Colonic mucosa (tissue), 4 donors: ENCODE results near the gene CCDC8. TPM values are rescaled to one million over a fixed set of nuclear protein-coding genes. Genes with fewer than 3 reads are reported as not detected.
"Not testable (repeated sequence)": the region's sequence is repeated elsewhere in the genome, so short reads cannot be mapped to it uniquely, and the experiment has no call there.

Experiments
- DNase-seq: peaks from one replicate; pipeline ENCODE4 v3.0.0-alpha.2; 2020
- H3K27ac ChIP-seq: fragments of 200-600 bp; one replicate; pipeline ENCODE4 v1.8.0; 2021
- H3K27me3 ChIP-seq: fragments of 200-600 bp; one replicate; pipeline ENCODE4 v1.8.0; 2021
- H3K36me3 ChIP-seq: fragments of 200-600 bp; one replicate; pipeline ENCODE4 v1.8.0; 2021
- H3K4me1 ChIP-seq: fragments of 200-600 bp; one replicate; pipeline ENCODE4 v1.8.0; 2021; ENCODE audit warnings: mild to moderate bottlenecking
- H3K4me3 ChIP-seq: fragments of 200-600 bp; one replicate; pipeline ENCODE4 v1.8.0; 2021
- H3K9ac ChIP-seq, 2 donors: one replicate each; pipeline ENCODE4 v1.7.0; 2013; ENCODE audit warnings: control low read depth in 2 of 2, low read depth in 2 of 2, low read length in 2 of 2
- H3K9me3 ChIP-seq: fragments of 200-600 bp; one replicate; pipeline ENCODE4 v1.8.0; 2021
- intact Hi-C: fragments of 100-400 bp; cut with DNase I; formaldehyde crosslinking; loops from one replicate; pipeline ENCODE4 v1.14.1; 2022
- total RNA-seq, 2 donors: library from RNA; stranded (reverse); fragmentation: NEBNext Ultra II Directional in 1 of 2; extraction: Animal tissue kit (Norgen Biotek cat#: 25700) in 1 of 2; gene quantifications; one replicate each; pipeline ENCODE4 v1.2.1, GENCODE V29; 2021
- TF ChIP-seq, protein P1 (sequence below): fragments of 200-600 bp; IDR thresholded peaks from one replicate; pipeline ENCODE4 v1.8.0; 2022; ENCODE audit warnings: antibody characterized with exemption, mild to moderate bottlenecking
- donor health status: healthy.
- donor health status: DM: no; HTN: no; CAD: no.
- donor health status: DM: no; HTN: no; CAD: no.

CCDC8 gene
- total RNA-seq, 2 donors from 2014 or later = 0.99 to 1.1 TPM

- no peaks in the 10 kb centered on the region for H3K9me3 ChIP-seq
- TF ChIP-seq, protein P1, sequence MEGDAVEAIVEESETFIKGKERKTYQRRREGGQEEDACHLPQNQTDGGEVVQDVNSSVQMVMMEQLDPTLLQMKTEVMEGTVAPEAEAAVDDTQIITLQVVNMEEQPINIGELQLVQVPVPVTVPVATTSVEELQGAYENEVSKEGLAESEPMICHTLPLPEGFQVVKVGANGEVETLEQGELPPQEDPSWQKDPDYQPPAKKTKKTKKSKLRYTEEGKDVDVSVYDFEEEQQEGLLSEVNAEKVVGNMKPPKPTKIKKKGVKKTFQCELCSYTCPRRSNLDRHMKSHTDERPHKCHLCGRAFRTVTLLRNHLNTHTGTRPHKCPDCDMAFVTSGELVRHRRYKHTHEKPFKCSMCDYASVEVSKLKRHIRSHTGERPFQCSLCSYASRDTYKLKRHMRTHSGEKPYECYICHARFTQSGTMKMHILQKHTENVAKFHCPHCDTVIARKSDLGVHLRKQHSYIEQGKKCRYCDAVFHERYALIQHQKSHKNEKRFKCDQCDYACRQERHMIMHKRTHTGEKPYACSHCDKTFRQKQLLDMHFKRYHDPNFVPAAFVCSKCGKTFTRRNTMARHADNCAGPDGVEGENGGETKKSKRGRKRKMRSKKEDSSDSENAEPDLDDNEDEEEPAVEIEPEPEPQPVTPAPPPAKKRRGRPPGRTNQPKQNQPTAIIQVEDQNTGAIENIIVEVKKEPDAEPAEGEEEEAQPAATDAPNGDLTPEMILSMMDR = no peak
- intact Hi-C loops = no loop called here
- no peaks in the 10 kb centered on the region for H3K27me3 ChIP-seq
- no peak overlapping the region for H3K27ac ChIP-seq
- H3K4me1 ChIP-seq = no peaks in the 10 kb centered on the region
- no peak for DNase-seq
- no peak overlapping the region for H3K4me3 ChIP-seq
- no peaks in the 10 kb centered on the region for H3K36me3 ChIP-seq
- no peak overlapping the region for H3K9ac ChIP-seq
These were observed 28.5 kb upstream of the CCDC8 start for GRCh38 chr19:46441866-46442265.

GRCh38 chr19:46435689-46436088 is 22.3 kb upstream of the CCDC8 start:
- H3K9me3 ChIP-seq, H3K4me3 ChIP-seq, intact Hi-C loops, H3K27me3 ChIP-seq, H3K4me1 ChIP-seq, H3K36me3 ChIP-seq, H3K9ac ChIP-seq, DNase-seq, H3K27ac ChIP-seq: not testable (repeated sequence)

DNA sequence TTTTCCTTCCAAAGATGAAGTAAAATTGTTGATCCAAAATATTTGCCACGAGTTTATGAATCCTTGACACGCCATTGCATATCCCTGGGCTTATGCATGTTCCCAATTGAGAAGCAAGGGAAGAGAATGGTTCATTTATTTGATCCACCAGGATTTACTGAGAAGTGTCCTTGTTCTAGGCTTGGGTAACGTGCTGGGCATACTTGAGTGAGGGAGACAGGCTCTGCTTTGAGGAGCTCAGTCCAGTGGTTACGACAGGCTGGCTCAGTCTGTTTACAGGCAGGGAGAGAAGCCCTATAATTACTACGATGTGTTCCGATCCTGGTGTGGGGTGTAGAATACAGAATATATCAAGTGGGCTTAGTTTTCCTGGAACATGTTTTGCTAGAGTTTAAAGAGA is 21.6 kb upstream of the CCDC8 start:
- Histone ChIP-seq H3K9ac (no peak overlapping the region), H3K27me3 (no peaks in the 10 kb centered on the region), H3K36me3 (no peaks in the 10 kb centered on the region), H3K9me3 (no peaks in the 10 kb centered on the region), H3K4me1 (no peaks in the 10 kb centered on the region), H3K27ac (no peak overlapping the region), H3K4me3 (no peak overlapping the region)
- DNase-seq = no peak
- intact Hi-C loops = no loop called here
- TF ChIP-seq, protein P1 = no peak

DNA sequence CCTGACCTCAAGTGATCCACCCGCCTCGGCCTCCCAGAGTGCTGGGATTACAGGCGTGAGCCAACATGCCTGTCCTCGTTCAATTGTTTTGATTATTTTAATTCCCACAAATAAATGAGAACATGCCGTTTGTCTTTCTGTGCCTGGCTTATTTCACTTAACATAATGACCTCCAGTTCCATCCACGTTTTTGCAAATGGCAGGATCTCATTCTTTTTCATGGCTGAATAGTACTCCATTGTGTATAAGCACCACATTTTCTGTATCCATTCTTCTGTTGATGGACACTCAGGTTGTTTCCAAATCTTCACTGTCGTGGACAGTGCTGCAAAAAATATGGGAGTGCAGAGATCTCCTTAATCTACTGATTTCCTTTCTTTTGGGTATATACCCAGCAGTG is 20.1 kb upstream of the CCDC8 start:
- H3K9me3 ChIP-seq, H3K4me3 ChIP-seq, DNase-seq, H3K27me3 ChIP-seq, H3K4me1 ChIP-seq, H3K36me3 ChIP-seq, H3K9ac ChIP-seq, H3K27ac ChIP-seq, intact Hi-C loops: not testable (repeated sequence)

DNA sequence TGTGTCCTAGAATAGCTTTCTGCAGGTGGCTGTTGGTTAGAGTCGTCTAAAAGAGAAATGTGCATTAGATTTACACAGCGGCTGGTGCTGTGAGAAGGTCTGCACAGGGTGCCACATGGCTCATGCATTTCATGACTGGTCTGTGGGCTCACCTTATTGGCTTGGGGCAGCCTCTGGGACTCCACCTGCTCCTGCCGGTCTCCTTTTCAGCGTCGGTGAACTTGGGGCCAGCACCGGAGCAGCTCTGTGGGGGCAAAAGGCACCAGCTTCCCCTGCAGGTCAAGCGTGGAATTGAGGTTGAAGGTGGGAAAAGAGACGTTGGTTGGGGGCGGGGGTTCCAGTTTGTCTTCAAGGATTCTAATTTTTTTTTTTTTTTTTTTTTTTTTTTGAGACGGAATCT is 18.5 kb upstream of the CCDC8 start:
- no peak overlapping the region for H3K4me3 ChIP-seq
- TF ChIP-seq, protein P1 = no peak
- no peak for DNase-seq
- peaks cover 13% of the 10 kb centered on the region for H3K27me3 ChIP-seq
- no peaks in the 10 kb centered on the region for H3K9me3 ChIP-seq
- intact Hi-C loops = no loop called here
- H3K4me1 ChIP-seq = peaks cover 5% of the 10 kb centered on the region
- no peaks in the 10 kb centered on the region for H3K36me3 ChIP-seq
- no peak overlapping the region for H3K9ac ChIP-seq
- no peak overlapping the region for H3K27ac ChIP-seq

GRCh38 chr19:46429999-46430398 is 16.6 kb upstream of the CCDC8 start:
- TF ChIP-seq, protein P1 = no peak
- Histone ChIP-seq H3K27ac (no peak overlapping the region), H3K36me3 (no peaks in the 10 kb centered on the region), H3K4me1 (peaks cover 9% of the 10 kb centered on the region), H3K27me3 (peaks cover 13% of the 10 kb centered on the region), H3K9ac (no peak overlapping the region), H3K4me3 (no peak overlapping the region), H3K9me3 (no peaks in the 10 kb centered on the region)
- intact Hi-C loops = no loop called here
- no peak for DNase-seq
